GM19395 (cell line): Measurements from ENCODE around the gene POLR1H.
"Not testable (repeated sequence)": the region's sequence is repeated elsewhere in the genome, so short reads cannot be mapped to it uniquely, and the experiment has no call there.

Experiments
- ATAC-seq: cut with Tn5 transposase; IDR thresholded peaks from one replicate; pipeline ENCODE4 v1.9.1; 2021; ENCODE audit warnings: mild to moderate bottlenecking, moderate library complexity; ENCODE audit not compliant: unreplicated experiment

The POLR1H gene, protein sequence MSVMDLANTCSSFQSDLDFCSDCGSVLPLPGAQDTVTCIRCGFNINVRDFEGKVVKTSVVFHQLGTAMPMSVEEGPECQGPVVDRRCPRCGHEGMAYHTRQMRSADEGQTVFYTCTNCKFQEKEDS

DNA sequence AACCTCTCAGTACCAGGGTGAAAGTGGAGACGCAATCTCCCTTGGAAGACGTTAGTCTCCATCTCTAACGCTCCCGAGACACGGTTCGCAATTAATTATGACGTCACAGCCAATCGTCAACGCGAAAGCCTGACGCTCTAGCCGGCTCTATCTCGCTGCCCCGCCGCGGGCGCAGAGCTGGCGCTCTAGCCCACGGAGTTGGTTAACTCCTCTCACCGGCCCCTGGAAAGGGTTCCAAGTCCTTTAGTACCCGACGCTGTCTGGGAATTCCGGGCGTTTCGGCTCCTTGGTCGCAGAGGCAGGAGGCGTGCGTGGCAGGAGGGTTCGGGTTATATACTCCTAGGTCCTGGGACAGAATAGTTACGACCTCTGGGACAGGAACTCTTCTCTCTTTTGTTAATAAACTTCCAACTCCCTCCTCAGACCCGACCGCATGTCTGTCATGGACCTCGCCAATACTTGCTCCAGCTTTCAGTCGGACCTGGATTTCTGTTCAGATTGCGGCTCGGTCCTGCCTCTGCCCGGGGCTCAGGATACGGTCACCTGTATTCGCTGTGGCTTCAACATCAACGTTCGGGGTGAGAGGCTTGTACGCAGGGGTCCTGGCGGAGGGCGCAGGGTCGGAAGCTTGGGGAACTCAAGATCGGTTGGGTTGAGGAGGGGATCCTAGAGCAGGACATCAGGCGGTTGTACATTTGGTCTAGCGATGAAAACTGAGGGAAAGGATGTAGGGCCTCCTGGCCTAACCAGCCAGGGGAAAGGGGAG is at the start of gene POLR1H:
TSS of gene POLR1H (plus strand) at position 174 of the 766 bp plus-strand sequence. CDS start at position 434, 260 bp downstream.
- peak; percentile 89 for ATAC-seq

DNA sequence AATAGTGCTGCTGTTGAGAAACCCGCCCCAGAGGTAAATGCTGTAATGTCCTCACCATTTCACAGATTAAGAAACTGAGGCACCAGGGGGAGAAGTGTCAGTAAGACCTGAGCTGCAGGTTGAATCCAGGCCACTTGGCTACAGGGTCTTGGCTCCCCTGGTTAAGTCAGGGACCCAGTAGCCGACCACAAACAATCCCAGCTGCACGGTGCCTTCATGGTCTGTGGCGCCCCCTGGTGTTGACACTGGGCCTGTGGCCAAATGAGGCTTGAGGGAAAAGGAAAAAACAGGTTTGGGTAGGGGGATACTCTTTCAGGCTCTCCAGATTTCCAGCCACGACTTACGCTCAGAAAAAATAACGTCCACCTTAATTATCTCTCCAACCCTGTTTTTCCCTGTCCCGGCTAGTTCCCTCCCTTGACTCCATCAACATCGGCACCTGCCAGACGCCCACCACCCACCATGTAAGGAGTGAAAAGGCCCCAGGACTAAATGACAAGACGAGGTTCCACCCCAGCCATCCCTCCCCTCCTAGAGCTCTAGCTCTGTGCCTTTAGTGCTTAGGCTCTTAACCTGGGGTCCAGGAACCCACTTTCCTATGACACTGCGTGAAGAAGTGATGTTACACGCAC is 47.7 kb upstream of the POLR1H start:
- ATAC-seq: no peak

DNA sequence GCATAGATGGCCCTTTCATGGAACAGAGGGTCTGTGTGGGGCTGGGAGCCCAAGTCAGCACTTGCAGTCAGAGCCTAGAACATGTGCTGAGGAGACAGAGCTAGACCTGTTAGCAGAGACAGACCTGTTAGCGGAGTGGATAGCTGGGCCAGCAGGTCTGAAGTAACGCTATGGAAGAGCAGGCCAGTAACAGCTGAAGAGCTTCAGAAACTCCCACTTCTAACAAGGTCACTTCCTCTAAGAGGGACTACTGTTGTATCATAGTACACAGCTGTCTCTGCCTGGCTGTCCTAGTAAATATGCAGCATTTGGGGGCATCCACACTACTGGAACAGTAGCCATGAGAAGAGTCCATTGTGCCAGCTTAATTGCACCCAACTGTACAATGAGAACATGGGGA is 41.2 kb upstream of the POLR1H start:
- ATAC-seq: no peak

DNA sequence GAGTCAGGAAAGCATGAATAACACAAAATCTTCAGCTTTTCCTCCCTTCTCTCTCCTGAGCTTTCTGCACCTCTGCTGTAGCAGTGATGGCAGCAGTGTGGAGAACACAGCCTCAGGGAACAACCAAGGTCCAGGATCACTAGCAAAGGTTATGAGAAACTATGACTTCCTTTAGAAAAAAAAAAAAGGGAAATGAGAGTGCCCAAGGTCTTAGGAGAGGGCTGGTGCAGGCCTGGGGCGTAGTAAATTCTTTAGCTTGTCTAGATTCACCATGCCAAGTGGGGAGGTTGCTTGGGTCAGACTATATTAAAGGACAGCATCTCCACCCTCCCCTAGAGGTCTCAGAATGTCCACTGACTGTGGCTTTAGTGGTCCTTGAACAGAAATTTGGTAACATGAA is 40.4 kb upstream of the POLR1H start:
- ATAC-seq: no peak

DNA sequence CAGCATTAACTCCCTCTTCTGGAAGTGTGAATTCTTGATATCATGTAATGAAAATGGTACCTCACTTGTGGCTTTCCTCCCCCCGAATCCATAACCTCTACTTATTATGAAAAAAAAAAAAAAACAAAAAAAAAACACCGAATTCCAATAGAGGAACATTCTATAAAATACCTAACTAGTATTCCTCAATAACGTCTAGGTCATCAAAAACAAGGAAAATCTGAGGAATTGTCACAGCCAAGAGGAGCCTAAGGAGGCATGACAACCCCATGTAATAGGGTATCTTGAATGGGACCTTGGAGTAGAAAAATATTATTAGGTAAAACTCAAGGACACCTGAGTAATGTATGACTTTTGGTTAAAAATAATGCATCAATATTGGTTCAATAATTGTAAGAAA is 38.9 kb upstream of the POLR1H start:
- no peak for ATAC-seq

DNA sequence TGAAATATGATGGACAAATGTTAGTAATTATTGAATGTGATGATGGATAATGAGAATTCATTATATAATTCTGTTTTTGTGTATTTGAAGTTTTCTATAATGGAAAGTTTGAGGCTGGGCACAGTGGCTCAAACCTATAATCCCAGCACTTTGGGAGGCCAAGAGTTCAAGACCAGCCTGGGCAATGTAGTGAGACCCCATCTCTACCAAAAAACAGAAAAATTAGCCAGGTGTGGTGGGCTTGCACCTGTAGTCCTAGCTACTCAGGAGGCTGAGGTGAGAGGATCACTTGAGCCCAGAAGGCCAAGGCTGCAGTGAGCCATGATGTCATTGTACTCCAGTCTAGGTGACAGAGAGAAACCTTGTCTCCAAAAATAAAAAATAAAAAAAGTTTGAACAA is 38.4 kb upstream of the POLR1H start:
- ATAC-seq: not testable (repeated sequence)

DNA sequence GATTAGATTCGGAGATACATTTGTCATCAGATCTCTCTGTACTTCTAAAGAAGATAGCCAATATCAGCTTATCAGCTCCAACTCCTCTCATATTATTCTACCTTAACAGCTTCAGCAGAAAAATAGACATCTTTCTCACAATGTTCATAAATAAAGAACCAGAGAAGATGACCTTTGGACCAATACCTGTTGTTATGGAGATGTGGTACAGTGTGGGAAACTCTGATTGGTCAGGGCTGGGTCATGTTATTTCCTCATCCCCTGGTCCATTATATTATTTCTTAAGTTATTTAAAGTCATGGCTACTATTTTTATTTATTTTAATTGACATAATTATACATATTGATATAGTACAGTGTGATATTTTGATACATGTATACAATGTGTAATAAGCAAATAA is 35.9 kb upstream of the POLR1H start:
- no peak for ATAC-seq

DNA sequence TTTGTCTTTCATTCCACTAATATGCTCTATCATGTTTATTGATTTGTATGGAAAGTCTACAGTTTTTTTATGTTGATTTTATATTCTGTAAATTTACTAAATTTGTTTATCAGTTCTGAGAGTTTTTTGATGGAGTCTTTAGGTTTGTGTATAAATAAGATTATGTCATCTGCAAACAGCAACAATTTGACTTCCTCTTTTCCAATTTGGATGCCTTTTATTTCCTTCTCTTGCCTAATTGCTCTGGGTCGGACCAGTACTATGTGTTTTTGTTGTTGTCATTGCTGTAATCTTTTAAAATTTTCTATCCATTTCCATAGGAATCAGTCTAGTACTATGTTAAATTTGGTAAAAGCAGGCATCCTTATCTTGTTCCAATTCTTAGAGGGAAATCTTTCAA is 31.5 kb upstream of the POLR1H start:
- ATAC-seq: no peak

DNA sequence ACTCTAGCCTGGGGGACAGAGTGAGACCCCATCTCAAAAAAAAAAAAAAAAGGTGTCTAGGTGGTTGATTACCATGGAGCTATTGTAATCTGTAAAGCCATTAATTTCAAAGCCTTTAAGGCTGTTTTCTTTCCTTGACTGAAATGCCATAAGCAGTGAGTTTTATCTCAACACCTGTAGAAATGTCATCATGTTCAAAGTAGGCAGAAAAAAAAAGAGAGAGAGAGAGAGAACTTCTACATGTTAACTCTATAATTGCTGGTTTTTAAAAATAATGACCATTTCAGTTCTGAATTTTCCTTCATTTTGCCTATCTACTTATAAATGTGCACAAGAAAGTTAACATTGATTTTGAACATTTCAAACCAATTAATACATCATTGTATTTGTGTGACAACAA is 29.7 kb upstream of the POLR1H start:
- ATAC-seq: no peak

DNA sequence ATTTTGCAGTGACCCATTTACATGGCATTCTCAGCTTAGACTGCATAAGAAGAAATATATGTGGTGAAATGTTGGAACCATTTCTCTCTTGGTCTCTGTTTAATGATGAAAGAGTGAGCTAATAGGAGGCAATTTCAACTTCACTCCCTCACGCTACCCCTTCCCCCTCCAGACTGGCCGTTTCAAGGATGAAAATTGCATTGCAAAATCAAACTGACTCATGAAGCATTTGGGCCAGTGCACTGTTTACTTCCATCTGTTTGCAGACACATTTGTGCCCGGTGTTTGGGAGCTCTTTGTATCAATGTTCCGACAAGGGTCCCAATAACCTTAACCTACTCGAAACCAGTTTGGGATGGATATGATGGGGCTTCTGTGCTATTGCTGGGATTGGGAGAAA is 27.6 kb upstream of the POLR1H start:
- ATAC-seq: not testable (repeated sequence)

DNA sequence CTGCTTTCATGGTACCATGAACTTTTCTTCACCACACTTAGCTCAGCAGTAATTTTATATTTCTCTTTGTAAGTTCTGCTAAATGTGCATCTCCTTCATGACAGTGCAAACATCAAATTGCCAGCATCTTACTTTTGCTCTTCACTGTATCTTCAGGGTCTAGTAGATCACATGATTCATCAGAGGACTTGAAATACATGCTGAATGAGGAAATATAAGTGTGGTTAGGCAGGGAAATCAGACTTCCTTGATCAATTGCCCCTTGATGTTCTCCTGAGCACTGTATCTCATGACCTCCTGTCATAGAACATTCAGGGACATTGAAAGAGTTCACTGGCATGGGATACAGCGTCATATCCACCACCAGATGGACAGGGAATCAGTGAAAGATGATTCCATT is 25.3 kb upstream of the POLR1H start:
- no peak for ATAC-seq

DNA sequence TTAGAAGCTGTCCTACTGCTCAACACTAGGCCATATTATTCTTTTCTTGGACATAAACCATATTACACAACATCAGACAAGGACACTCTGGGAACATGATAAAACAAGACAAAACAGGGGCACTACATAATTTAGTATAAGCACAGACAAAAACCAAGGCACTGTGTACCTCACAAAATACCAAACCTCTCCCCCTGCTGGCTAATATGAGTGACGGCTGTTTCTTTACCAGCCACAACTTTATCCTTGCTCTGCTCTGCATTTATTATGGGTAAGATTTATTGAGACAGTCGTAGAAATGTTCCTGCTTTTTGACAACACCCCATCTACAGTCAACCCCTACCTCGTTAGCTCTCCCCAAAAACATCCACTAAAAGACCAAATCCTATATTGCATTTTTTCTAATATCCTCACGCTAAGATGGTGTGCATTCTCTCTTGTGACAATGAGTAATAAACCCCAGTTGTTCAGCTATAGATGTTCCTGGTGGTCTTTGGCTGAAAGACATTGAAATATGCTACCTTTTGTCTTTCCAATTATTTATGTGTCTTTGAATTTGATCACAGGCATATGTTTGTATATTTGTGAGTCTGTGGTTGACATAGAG is 23.8 kb upstream of the POLR1H start:
- no peak for ATAC-seq

DNA sequence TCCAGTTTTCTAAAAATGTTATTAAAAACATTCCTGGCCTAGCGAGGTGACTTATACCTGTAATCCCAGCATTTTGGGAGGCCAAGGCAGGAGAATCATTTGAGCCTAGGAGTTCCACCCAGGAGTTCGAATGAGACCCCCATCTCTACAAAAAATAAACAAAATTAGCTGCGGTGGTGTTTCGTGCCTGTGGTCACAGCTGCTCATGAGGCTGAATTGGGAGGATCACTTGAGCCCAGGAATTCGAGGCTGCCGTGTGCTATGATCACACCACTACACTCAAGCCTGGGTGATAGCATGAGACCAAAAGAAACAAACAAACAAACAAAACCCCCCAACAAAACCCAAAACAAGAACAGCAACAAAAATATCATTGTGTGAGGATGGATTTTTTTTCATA is 19.8 kb upstream of the POLR1H start:
- ATAC-seq: no peak

DNA sequence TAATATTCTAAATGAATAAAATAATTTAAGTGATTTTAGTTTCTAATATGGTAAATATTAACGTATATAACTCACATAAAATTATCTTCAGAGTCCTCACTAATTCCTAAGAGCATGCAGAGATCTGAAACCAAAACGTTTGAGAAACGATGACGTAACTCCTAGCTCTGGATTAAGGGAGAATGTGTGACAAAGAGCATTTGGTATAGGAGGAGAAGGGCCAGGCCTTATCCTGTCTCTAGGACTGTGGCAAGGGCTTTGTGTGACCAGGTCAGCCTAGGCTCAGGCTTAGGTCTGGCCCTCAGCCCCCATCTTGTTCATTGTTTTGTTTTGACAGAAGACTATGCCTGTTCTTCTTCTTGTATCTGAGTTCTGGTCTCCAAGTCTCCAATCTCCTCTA is 19.2 kb upstream of the POLR1H start:
- no peak for ATAC-seq

DNA sequence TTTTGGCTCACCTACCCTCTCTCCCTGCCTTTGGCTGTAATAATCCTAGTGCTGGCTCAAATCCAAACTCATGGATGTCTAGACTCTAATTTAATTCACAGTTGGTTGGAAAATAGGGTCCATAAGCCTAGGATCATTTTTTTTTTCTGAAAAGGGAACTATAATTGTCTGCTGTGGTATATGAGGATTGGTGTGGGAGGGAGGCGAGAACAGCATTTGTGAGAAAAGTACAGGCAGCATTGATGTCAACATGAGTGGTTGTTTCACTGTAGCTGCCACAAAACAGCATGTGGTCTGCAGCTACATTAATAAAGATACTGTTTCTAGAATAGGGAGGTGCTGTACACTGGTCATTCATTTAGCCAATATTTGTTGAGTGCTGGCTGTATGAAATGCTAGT is 18.6 kb upstream of the POLR1H start:
- no peak for ATAC-seq

DNA sequence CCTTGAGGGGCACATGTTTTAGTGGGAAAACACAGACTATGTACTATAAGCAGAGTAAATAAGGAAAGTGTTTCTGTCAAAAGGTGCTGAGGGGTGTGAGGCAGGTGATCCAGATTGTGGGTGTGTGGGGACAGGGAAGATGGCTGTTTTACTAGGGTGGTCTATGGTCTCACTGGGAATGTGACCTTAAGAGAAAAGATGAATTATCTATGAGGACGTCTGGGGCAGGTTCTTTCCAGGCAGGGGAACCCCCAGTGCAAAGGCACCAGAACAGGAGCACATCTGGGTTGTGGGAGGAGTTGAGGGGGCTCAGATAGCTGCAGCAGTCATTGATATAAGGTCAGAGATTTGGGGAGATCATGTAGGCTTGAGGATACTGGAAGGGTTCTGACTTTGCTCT is 18.2 kb upstream of the POLR1H start:
- no peak for ATAC-seq

DNA sequence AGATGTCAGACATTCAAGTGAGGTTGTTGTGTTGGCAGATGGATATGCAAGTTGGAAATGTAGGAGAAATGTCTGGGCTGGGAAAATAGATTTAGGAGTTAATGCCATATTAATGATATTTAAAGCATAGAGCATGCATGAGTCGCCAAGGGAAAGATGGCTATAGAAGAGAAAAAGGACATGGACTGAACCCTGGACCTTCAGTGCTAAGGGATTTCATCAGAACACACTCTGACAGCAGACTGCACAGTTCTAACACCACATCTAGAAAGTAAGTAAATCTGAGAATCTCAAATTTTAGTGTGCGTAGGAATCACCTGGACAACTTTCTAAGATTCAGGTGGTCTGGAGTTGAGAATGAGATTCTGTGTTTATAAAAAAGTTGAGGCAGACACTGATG is 17.3 kb upstream of the POLR1H start:
- ATAC-seq: no peak

DNA sequence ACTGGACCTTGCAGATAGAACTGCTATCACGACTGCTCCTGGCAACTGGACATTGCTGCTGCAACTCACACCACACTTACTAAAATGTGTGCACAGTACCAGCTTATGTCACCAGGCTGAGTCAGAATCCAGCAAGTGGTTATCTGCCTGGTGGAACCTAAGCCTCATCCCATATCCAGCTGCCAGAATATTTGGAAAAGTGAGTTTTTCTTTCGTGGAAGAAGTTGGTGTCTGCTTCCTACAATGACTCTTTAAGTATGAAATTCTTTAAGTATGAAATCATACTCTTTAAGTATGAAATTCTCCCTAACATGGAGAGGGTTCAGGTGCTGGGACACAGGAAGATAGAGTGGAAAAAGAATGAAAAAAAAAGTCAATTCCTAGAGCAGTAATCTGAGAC is 16.4 kb upstream of the POLR1H start:
- no peak for ATAC-seq

DNA sequence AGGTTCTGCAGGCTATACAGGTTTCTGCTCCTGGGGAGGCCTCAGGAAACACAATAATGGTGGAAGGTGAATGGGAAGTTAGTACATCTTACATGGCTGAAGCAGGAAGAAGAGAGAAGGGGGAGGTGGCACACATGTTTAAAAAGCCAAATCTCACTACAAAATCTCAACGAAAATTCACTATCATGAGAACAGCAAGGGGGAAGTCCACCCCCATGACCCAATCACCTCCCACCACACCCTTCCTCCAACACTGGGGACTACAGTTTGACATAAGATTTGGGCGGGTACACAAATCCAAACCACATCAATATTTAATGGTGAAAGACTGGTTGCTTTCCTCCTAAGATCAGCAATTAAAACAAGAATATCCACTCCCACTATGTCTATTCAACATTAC is 13.8 kb upstream of the POLR1H start:
- no peak for ATAC-seq

DNA sequence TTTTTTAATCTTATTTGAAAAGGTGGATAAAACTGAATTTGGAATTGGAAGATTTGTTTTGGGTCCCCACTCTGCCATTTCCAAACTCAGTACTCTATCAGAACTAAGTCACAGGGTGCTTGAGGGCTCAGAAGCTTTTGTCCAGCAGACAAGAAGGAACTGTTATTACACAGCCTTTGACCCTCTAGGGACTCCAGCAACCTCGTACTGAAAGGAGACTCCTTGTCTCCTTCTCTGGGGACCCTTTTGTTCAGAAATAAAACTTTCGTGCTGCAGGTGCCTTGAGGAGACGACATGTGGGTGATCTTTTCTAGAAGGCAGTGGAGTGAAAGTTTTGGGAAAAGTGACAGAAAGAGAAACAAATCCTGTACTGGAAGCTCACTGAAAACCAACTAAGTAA is 7.4 kb upstream of the POLR1H start:
- no peak for ATAC-seq

DNA sequence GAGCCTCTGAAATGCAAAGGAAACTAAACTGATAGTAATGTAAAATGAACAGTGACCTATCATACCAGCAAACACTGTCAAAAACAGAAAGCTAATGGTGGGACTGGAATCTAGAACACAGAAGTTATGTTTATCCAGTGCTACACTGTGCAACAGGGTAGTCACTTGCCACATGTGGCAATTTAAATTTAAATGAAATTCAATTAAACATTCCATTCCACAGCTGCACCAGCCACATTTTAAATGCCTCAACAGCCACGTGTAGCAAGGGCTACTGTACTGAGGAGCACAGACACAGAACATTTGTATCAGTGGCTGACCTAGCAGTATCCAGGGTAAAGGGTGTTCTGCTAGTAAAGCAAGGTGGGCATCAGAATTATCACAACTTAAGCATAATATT is 5.6 kb upstream of the POLR1H start:
- ATAC-seq: no peak

DNA sequence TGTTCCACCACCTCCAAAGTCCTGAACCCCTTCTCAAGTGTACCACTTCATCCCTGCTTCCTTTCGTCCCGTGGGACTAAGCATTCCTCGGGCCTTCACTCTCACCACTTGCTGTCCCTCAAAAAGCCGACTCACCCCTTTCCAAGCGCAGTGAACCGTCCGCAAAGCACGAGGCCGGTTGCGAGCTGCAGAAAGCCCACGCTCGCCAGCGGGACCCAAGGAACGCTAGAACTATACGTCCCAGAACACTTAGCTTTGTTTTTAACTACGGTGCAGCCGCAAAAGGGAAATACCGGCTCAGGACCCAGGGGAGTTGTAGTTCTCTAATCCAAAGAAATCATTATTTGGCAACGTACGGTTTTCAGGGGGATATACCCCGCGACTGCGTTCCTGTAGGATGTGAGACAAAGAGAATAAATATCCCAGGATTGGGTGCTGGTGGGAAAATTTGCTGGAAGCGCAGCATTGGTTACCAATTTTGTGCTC is 416 bp upstream of the POLR1H start:
- ATAC-seq: peak; percentile 30
